Iris pigment epithelial cell (primary cell): ENCODE data around the gene SETD3.
A peak's percentile ranks its signal among the peaks of the same experiment; 100 is the strongest.

Experiments used
- DNase-seq: peaks from one replicate; pipeline ENCODE4 v3.0.0-alpha.2; 2011; ENCODE audit warnings: low read depth

The SETD3 gene

GRCh38 chr14:99479906-99480869 lies at the start of gene SETD3:
SETD3 (minus strand) TSS chr14:99480859; CDS start chr14:99465805, 15,054 bp downstream.
- DNase-seq = peak; percentile 64

DNA sequence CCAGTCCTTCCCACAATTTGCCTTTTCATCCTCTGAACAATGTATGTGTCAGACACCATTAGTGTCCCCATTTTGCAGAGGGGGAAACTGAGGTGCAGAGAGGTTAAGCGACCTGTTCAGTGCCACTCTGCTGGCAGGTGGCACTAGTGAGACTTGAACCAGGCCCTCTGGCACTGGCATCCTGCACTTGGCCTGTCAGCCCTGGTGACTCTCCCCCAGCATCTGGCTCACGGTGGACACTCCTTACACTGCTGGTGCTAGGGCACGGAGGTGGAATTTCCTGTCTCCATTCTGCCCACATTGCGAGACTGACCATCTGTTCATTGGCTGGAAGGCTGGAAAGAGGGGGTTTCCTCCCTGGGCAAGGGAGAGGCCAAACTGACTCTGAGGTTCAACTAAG lies 49.2 kb upstream of the SETD3 start:
- DNase-seq = no peak

DNA sequence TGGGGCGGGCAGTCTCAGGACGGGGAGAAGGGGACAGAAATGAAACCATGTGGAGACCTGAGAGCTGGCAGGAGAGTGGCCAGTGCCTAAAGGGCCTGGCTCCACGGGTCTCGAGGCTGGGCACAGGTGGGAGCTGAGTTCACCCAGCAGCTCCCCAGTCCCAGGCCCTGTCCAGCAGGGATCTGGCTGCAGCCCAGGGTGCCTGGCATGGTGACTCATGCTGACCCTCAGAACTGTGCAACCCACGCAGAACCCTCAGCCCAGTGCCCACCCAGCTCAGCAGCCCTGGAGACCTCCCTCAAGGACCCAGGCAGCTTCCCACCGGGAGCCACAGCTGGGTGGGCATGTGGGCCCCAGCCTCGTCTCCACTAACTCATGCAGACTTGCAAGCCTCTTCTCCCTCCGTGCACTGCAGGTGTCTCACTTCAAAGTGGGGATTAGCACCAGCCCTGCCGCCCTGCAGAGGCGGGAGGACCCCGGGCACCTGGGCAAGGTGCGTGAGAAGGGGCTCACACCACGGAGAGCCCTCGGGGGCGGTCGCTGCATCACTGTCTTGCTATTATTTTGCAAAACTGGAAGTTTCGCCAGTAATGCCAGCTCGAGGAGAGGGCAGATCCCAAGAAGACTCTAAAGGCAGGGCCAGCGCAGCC lies 46.9 kb upstream of the SETD3 start:
- no peak for DNase-seq

DNA sequence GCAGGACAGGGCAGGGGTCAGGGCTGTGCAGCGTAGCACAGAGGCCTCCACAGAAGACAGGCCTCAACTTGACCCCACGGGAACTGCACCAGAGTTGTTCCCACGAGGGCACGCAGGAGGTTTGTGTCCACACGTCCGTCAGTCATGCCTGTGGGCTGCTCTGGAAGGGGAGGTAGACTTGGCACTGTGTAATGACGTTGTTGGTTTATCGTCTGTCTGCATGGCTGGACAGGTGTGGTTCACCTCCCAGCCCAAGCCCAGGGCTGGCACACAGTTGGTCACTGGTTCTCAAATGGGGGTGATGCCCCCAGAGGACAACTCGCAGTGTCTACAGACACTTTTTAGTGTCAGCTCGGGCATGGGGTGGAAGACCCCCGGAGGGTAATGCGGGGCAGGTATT lies 46.4 kb upstream of the SETD3 start:
- DNase-seq = no peak

DNA sequence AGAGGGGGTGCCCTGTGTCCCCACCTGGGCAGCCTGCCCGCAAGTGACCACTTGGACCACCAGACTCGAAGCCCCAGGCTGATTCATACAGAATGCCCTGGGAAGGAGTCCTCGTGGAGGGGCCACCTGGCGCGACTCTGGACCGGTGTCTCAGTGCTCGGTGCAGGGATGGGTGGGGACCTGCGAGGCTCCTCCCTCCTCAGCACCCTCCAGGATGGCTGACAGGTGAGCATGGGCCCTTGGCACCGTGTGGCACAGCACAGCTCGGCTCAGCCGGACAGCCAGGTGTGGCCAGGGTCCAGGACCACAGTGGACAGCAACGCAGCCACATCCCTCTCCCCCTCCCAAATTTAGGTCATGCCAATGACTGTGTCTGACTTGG lies 45.0 kb upstream of the SETD3 start:
- DNase-seq = no peak

GRCh38 chr14:99524804-99525698 lies 44.4 kb upstream of the SETD3 start:
- DNase-seq = peak; percentile 33

GRCh38 chr14:99524091-99524661 lies 43.5 kb upstream of the SETD3 start:
- DNase-seq = no peak

DNA sequence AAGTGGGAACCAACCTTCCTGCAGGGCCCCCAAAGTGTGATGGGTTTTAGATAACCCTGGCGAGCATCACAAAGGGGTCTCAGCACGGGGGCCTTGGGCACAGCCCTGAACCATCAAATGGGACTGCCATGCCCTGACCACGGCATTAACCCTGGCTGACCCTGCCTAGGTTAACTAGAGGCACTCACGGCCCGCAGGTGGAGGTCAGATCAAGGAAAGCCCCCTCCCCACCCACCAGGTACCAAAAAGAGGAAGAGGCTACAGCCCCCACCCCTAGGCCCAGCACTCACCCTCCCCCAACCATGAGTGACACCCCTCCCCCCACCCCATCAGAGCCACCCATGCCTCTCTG lies 43.0 kb upstream of the SETD3 start:
- DNase-seq = no peak

- DNase-seq = no peak
These were observed 42.5 kb upstream of the SETD3 start for GRCh38 chr14:99522934-99523703.

- DNase-seq = peak; percentile 56
These were observed 41.8 kb upstream of the SETD3 start for GRCh38 chr14:99522457-99522891.

- no peak for DNase-seq
These were observed 41.4 kb upstream of the SETD3 start for GRCh38 chr14:99522025-99522401.

DNA sequence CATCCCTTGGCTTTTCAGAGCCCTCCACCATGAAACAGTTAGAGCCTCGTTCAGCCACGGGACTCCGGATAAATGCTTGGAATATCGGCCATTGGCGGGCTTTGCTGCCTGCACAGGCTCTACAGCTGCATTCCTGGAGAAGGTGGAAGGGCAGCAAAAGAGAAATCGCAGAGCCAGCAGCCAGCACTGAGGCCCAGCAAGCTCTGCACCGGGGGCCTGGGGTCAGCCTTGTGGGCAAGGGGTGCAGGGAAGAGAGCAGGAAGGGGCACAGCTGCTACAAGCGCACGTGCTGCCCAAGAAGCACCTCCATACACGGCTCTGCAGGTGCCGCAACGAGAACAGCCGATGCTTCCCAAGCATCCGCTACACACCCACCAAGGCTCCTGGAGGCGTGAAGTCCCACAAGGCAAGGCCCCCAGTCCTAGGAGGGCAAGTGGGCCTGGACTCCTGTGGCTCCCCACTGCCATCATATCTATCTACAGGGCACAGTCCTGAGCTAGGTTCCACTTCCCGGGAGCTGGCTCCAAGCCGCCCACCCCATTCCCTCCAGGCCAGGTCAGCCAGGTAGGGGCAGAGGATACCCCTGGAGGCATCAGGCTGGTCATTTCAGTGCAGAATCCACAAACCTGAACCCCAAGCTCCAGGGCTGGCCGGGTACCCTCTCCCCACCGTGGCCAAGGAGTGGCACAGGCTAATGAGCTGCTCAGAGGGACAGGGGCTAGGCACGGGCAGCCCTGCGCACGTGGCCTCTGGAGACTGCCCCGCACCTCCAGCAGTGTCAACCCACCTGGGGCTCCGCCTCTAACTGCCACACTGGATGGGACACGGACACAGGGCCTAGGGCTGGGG lies 40.7 kb upstream of the SETD3 start:
- DNase-seq = no peak

DNA sequence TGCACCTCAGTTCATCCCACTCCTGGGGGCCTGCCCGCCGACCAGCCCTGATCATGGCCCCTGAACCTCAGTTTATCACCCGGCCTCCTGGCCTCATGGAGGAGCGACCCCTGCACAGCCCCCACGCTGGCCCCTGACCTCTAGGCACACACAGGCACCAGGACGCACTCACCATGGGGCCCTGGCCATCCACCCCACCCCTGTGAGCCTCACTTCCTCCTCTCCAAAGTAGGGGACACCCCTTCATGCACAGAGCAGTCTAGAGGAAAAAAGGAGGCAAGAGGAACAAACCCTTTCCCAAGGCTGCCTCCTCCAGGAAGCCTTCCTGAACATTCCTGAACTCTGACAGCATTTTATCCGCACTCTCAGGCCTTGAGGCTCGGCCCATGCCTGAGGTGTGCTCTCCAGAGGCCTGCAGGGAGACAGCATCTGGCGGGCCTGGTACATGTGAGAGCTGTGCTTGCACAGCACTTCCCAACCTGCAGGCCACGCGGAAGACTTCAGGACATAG lies 40.0 kb upstream of the SETD3 start:
- DNase-seq = no peak

GRCh38 chr14:99519931-99520421 lies 39.3 kb upstream of the SETD3 start:
- no peak for DNase-seq

DNA sequence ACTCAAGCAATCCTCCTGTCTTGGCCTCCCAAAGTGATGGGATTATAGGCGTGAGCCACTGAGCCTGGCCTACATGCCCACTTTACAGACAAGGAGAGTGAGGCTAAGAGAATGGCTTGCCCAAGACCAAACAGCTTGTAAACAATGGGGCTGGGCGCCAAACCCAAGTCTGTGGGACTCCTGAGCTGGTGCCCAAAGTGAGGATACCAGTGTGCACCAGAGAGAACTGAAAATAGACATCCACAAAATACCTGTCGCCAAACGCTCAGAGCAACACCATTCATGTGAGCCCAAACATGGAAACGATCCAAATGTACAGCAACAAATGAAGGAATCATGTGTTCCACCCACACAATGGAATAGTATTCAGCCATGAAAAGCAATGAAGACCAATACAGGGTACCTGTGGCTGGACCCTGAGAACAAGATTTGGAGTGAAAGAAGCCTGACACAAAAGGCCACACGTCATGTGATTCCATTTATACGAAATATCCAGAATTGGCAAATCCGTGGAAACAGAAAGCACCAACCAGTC lies 38.8 kb upstream of the SETD3 start:
- DNase-seq = no peak

- DNase-seq = peak; percentile 34
These were observed 38.0 kb upstream of the SETD3 start for GRCh38 chr14:99518441-99519346.

GRCh38 chr14:99517643-99518381 lies 37.2 kb upstream of the SETD3 start:
- DNase-seq = no peak
